GM12878 (cell line): ENCODE measurements around the gene PDE6A.
"Not testable (repeated sequence)": the region's sequence is repeated elsewhere in the genome, so short reads cannot be mapped to it uniquely, and the experiment has no call there.

Source experiments
- ESRRA ChIP-seq: IDR thresholded peaks from 2 replicates; pipeline ENCODE4 v1.6.1; 2012; ENCODE audit warnings: mild to moderate bottlenecking, low read length, improper control_type of control experiment
- POLR2A ChIP-seq: IDR thresholded peaks from 2 replicates; pipeline ENCODE4 v1.6.1; 2011; ENCODE audit warnings: low read depth, mild to moderate bottlenecking, low read length
- RCOR1 ChIP-seq: conservative IDR thresholded peaks from 2 replicates; pipeline ENCODE4 v1.6.1; 2012; ENCODE audit warnings: low read depth, low read length, improper control_type of control experiment
- ZNF274 ChIP-seq: IDR thresholded peaks from one replicate; pipeline ENCODE4 v1.8.0; 2011; ENCODE audit not compliant: insufficient read length, insufficient read depth
- TF ChIP-seq, protein P1 (sequence below): IDR thresholded peaks from 2 replicates; pipeline ENCODE4 v1.6.1; 2012; ENCODE audit warnings: mild to moderate bottlenecking, low read depth, low read length
- TF ChIP-seq, protein P2 (sequence below), 3 experiments: IDR thresholded peaks in 2 of 3; conservative IDR thresholded peaks in 1 of 3; 2 replicates each; pipeline ENCODE4 v1.5.1; 2011; ENCODE audit warnings: low read depth in 3 of 3, low read length in 3 of 3, mild to moderate bottlenecking in 3 of 3, control low read depth in 2 of 3, moderate library complexity in 2 of 3, inconsistent platforms in 1 of 3, mixed read lengths in 1 of 3; ENCODE audit not compliant: control insufficient read depth in 2 of 3, insufficient read depth in 1 of 3; ENCODE audit errors: extremely low read depth in 1 of 3
- TF ChIP-seq, protein P3 (sequence below): IDR thresholded peaks from 2 replicates; pipeline ENCODE4 v1.6.1; 2011; ENCODE audit warnings: low read depth, low read length, improper control_type of control experiment, borderline replicate concordance
- TF ChIP-seq, protein P4 (sequence below): IDR thresholded peaks from 2 replicates; pipeline ENCODE4 v1.6.1; 2011; ENCODE audit warnings: mild to moderate bottlenecking, low read depth, low read length, moderate library complexity; ENCODE audit not compliant: insufficient replicate concordance

DNA sequence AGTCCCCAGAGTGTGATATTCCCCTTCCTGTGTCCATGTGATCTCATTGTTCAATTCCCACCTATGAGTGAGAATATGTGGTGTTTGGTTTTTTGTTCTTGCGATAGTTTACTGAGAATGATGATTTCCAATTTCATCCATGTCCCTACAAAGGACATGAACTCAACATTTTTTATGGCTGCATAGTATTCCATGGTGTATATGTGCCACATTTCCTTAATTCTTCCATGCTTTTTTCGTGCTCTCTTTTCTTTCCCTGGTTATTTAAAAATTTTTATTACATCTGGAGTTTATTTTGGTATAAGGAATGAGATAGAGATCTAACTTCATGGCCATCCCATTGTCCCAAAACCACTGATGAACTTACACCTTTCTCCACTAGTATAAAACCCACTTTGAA, 65.0 kb downstream of the PDE6A start:
- not testable (repeated sequence) for TF ChIP-seq RCOR1, ESRRA, POLR2A, ZNF274
- TF ChIP-seq, protein P1, sequence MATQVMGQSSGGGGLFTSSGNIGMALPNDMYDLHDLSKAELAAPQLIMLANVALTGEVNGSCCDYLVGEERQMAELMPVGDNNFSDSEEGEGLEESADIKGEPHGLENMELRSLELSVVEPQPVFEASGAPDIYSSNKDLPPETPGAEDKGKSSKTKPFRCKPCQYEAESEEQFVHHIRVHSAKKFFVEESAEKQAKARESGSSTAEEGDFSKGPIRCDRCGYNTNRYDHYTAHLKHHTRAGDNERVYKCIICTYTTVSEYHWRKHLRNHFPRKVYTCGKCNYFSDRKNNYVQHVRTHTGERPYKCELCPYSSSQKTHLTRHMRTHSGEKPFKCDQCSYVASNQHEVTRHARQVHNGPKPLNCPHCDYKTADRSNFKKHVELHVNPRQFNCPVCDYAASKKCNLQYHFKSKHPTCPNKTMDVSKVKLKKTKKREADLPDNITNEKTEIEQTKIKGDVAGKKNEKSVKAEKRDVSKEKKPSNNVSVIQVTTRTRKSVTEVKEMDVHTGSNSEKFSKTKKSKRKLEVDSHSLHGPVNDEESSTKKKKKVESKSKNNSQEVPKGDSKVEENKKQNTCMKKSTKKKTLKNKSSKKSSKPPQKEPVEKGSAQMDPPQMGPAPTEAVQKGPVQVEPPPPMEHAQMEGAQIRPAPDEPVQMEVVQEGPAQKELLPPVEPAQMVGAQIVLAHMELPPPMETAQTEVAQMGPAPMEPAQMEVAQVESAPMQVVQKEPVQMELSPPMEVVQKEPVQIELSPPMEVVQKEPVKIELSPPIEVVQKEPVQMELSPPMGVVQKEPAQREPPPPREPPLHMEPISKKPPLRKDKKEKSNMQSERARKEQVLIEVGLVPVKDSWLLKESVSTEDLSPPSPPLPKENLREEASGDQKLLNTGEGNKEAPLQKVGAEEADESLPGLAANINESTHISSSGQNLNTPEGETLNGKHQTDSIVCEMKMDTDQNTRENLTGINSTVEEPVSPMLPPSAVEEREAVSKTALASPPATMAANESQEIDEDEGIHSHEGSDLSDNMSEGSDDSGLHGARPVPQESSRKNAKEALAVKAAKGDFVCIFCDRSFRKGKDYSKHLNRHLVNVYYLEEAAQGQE = not testable (repeated sequence)
- TF ChIP-seq, protein P2, sequence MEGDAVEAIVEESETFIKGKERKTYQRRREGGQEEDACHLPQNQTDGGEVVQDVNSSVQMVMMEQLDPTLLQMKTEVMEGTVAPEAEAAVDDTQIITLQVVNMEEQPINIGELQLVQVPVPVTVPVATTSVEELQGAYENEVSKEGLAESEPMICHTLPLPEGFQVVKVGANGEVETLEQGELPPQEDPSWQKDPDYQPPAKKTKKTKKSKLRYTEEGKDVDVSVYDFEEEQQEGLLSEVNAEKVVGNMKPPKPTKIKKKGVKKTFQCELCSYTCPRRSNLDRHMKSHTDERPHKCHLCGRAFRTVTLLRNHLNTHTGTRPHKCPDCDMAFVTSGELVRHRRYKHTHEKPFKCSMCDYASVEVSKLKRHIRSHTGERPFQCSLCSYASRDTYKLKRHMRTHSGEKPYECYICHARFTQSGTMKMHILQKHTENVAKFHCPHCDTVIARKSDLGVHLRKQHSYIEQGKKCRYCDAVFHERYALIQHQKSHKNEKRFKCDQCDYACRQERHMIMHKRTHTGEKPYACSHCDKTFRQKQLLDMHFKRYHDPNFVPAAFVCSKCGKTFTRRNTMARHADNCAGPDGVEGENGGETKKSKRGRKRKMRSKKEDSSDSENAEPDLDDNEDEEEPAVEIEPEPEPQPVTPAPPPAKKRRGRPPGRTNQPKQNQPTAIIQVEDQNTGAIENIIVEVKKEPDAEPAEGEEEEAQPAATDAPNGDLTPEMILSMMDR (IDR thresholded peaks at IDR 0.05 in 2 of 3, conservative IDR thresholded peaks at IDR 0.05 in 1 of 3; ENCODE audit: control insufficient read depth in 2 of 3, extremely low read depth in 1 of 3, insufficient read depth in 1 of 3, low read depth in 3 of 3, low read length in 3 of 3) = not testable (repeated sequence)
- TF ChIP-seq, protein P3, sequence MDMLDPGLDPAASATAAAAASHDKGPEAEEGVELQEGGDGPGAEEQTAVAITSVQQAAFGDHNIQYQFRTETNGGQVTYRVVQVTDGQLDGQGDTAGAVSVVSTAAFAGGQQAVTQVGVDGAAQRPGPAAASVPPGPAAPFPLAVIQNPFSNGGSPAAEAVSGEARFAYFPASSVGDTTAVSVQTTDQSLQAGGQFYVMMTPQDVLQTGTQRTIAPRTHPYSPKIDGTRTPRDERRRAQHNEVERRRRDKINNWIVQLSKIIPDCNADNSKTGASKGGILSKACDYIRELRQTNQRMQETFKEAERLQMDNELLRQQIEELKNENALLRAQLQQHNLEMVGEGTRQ = not testable (repeated sequence)
- TF ChIP-seq, protein P4, sequence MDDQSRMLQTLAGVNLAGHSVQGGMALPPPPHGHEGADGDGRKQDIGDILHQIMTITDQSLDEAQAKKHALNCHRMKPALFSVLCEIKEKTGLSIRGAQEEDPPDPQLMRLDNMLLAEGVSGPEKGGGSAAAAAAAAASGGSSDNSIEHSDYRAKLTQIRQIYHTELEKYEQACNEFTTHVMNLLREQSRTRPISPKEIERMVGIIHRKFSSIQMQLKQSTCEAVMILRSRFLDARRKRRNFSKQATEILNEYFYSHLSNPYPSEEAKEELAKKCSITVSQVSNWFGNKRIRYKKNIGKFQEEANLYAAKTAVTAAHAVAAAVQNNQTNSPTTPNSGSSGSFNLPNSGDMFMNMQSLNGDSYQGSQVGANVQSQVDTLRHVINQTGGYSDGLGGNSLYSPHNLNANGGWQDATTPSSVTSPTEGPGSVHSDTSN = not testable (repeated sequence)
